Lower leg skin (tissue), 4 donors: Measurements from ENCODE around the gene STUM. TPM values are rescaled to one million over a fixed set of nuclear protein-coding genes. Genes with fewer than 3 reads are reported as not detected.

Experiments used
- DNase-seq, 2 donors: peaks; one replicate each; pipeline ENCODE4 v3.0.0-alpha.2; 2019; ENCODE audit warnings: low spot score in 2 of 2
- H3K4me3 ChIP-seq: fragments of 200-600 bp; sonication (generic); 2 replicates; pipeline ENCODE4 v1.5.1; 2017; ENCODE audit warnings: mild to moderate bottlenecking, low read depth; ENCODE audit not compliant: poor library complexity, severe bottlenecking
- POLR2A ChIP-seq, 2 donors: fragments of 450-650 bp; IDR thresholded peaks; one replicate each; pipeline ENCODE4 v1.6.1; 2016 to 2017; ENCODE audit warnings: antibody characterized with exemption in 2 of 2, mild to moderate bottlenecking in 1 of 2, moderate library complexity in 1 of 2
- WGBS, 2 donors: methylation state at CpG; one replicate each; pipeline ENCODE4 v1.1.5; 2018; 5-methylcytosine and 5-hydroxymethylcytosine counted together
- intact Hi-C: fragments of 100-400 bp; cut with DNase I; formaldehyde crosslinking; loops from one replicate; pipeline ENCODE4 v1.15.0; 2023; ENCODE audit warnings: low total_unique reads
- total RNA-seq, 4 donors: library from RNA; depleted of rRNA; stranded (reverse); fragments of >200 nt; gene quantifications; one replicate each; pipeline ENCODE4 v1.1.0, GENCODE V29; 2016
- TF ChIP-seq, protein P1 (sequence below), 3 donors: fragments of 450-650 bp; IDR thresholded peaks; one replicate each; pipeline ENCODE4 v1.5.1; 2016; ENCODE audit warnings: antibody characterized with exemption in 3 of 3, mild to moderate bottlenecking in 3 of 3, moderate library complexity in 2 of 3

Gene STUM
- total RNA-seq, 4 donors from 2014 or later: 1.0 to 6.6 (median 3.4) TPM

DNA sequence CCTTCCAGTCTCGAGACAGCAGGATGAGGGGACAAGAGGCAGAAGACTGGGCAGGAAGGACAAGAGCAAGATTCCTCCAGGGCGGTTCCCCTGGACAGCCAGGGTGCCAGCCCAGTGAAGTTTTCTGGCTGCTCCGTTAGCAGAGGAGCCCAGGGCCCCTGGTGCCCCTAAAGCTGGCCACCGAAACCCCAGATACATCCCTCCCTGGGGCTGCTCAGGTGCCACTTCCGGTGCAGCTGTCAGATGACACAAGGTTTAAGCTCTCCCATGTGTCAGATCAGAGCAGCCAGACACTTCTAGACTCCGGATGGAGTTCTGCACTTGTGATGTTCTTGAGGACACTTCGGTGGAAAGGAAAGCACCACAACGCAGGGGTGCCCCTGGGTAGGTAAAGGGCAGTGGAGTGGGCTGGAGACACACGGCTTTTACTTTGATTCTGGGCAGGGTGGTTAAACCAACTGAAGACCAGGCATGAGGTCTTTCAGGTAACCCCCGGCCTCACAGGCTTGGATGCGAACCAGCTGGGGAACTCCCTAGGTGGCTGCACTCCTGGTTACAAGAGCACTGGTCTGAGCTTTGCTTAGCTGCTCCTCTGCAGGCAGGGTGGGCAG lies 104.9 kb downstream of the STUM start:
- H3K4me3 ChIP-seq: no peak overlapping the region
- no peak for TF ChIP-seq POLR2A (IDR thresholded peaks at IDR 0.05)
- TF ChIP-seq, protein P1, sequence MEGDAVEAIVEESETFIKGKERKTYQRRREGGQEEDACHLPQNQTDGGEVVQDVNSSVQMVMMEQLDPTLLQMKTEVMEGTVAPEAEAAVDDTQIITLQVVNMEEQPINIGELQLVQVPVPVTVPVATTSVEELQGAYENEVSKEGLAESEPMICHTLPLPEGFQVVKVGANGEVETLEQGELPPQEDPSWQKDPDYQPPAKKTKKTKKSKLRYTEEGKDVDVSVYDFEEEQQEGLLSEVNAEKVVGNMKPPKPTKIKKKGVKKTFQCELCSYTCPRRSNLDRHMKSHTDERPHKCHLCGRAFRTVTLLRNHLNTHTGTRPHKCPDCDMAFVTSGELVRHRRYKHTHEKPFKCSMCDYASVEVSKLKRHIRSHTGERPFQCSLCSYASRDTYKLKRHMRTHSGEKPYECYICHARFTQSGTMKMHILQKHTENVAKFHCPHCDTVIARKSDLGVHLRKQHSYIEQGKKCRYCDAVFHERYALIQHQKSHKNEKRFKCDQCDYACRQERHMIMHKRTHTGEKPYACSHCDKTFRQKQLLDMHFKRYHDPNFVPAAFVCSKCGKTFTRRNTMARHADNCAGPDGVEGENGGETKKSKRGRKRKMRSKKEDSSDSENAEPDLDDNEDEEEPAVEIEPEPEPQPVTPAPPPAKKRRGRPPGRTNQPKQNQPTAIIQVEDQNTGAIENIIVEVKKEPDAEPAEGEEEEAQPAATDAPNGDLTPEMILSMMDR (IDR thresholded peaks at IDR 0.05): no peak
- intact Hi-C loops: no loop called here
- DNase-seq: no peak
- WGBS, 2 donors: 86 to 91% methylated on average over 11 of the region's 11 CpGs

DNA sequence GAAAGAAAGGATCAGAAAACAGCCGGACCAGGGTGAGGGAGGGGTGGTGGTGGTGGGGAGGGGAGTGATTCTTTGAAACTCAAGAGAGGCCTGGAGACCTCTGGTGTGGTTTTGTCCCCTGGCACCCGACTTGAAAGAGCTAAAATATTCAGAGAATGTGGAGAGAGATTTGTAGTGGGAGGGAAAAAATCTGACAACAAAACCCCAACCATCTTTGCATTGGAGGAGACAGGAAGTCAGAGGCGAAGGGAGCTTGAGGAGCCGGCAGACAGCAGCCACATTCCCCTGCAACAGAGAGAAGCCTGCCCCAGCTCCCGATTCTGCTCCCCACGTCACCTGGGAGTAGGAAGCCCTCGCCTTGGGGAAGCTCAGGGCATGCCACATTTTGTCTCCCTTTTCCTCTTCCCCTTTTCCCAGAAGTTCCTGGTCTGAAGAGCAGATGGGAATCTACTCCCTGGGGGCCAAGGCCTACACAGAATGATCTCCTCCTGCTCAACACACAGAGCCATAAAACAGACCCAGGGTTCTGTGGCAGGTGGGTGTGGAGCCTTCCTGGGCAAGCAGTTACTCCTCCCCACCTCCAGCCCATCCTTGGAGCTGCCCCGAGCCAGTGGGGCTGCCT lies 105.6 kb downstream of the STUM start:
- H3K4me3 ChIP-seq: no peak overlapping the region
- 62 to 66% methylated on average over 8 of the region's 8 CpGs for WGBS, 2 donors
- TF ChIP-seq, protein P1 (IDR thresholded peaks at IDR 0.05): no peak
- no peak for TF ChIP-seq POLR2A (IDR thresholded peaks at IDR 0.05)
- intact Hi-C loops: no loop called here
- DNase-seq: no peak

DNA sequence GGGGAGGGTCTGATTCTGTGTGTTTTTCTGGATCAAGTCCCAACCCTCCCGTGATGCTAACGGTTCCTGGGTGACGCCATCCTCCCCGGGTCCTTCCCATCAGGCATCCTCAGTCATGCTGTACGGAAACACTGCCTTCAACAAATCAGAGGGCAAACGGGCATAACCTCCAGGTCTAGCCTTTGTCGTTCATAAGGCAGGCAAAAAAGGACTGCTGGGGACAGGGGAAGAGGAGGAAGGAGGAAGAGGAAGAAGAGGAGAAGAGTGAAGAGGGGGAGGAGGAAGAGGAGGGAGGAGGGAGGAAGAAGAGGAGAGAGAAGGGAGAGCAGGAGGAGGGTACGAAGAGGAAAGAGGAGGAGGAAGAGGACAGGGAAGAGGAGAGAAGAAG lies 106.1 kb downstream of the STUM start:
- no peak for TF ChIP-seq POLR2A (IDR thresholded peaks at IDR 0.05)
- TF ChIP-seq, protein P1 (IDR thresholded peaks at IDR 0.05): no peak
- 65 to 69% methylated on average over 8 of the region's 8 CpGs for whole genome bisulfite sequencing, 2 donors
- H3K4me3 ChIP-seq: no peak overlapping the region
- DNase-seq: no peak
- intact Hi-C loops: no loop called here

DNA sequence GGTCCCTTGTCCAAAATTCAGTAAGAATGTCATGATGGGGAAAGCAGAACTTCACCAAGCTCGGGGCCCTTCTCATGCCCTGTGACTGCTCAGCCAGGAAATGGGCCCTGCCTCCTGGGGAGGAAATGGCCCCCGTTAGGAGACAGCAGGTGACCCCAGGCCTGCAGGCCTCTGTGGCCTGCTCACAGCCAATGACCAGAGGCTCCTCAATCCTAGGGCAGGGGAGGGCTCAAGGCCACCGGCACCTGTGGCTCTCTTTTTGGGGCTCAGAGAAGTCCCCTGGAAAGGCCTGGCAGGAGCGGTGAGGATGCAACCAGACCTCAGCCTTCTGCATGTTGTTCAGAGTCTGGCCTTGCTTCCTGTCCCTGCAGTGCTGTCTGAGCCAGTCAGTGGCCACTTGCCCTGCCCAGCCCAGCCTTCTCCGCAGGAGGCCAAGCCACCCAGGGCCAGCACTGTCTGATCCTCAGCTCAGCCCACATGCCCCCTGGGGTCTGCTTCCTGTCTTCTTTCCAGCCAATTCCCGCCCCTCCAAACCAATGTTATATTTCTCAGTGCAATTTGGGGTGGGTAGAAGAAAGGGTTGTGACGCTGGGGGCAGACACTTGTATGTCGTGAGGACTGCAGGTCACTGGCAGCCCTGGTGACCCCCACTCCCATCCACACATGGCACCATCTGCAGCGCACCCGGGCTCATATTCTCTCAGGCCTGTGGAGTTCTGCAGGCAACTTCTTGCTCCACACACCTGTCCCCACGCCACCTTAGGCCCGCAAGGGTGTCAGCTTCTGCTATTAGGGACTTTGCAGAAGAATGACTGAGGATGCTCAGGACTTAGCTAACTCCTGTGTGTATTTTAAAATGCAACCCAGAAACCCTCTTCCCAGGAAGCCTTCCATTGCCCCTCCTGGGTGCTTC lies 106.9 kb downstream of the STUM start:
- TF ChIP-seq, protein P1 (IDR thresholded peaks at IDR 0.05): no peak
- TF ChIP-seq POLR2A (IDR thresholded peaks at IDR 0.05): no peak
- H3K4me3 ChIP-seq: no peak overlapping the region
- intact Hi-C loops: no loop called here
- WGBS, 2 donors: 79 to 82% methylated on average over 10 to 12 of the region's 12 CpGs
- peak in 1 of 2 donors; percentile 86 for DNase-seq

DNA sequence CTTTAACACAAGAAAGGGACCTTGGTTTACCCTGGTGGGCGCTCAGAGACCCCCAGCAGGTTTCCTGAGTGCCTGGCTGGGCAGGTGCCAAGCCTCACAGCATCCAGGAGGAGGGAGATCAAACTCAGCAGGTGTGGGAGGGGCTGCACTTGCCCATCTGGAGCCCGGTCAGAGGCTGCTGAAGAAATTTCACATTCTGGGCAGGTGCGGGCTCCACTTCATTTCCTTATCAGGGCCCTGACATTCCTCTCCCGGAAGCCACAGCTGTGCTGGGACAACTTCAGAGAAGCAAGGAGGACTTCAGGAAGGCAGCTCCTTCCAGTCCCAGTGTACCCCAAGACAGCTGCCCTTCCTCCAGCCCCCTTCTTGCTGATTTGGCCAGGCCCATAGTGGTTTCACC lies 107.6 kb downstream of the STUM start:
- no peak for TF ChIP-seq POLR2A (IDR thresholded peaks at IDR 0.05)
- TF ChIP-seq, protein P1 (IDR thresholded peaks at IDR 0.05): no peak
- DNase-seq: peak in 1 of 2 donors; percentile 87
- intact Hi-C loops: no loop called here
- 55 to 59% methylated on average over 4 of the region's 4 CpGs for WGBS, 2 donors
- no peak overlapping the region for H3K4me3 ChIP-seq
